AG09309 (cell line): ENCODE data around the gene CST8.

Experiments
- DNase-seq: peaks from one replicate; pipeline ENCODE4 v3.0.0-alpha.2; 2010; ENCODE audit warnings: low read depth
- H3K4me3 ChIP-seq: 2 replicates; pipeline ENCODE4 v1.5.1; 2011; ENCODE audit warnings: mild to moderate bottlenecking, low read depth, low read length, moderate library complexity; ENCODE audit not compliant: control insufficient read depth
- TF ChIP-seq, protein P1 (sequence below): IDR thresholded peaks from 2 replicates; pipeline ENCODE4 v1.5.1; 2011; ENCODE audit warnings: mild to moderate bottlenecking, low read depth, low read length, inconsistent platforms; ENCODE audit not compliant: insufficient read depth, control insufficient read depth; ENCODE audit errors: missing control alignments

The CST8 gene

GRCh38 chr20:23475395-23475794, 15.5 kb upstream of the CST8 start:
- no peak overlapping the region for H3K4me3 ChIP-seq
- no peak for DNase-seq
- TF ChIP-seq, protein P1, sequence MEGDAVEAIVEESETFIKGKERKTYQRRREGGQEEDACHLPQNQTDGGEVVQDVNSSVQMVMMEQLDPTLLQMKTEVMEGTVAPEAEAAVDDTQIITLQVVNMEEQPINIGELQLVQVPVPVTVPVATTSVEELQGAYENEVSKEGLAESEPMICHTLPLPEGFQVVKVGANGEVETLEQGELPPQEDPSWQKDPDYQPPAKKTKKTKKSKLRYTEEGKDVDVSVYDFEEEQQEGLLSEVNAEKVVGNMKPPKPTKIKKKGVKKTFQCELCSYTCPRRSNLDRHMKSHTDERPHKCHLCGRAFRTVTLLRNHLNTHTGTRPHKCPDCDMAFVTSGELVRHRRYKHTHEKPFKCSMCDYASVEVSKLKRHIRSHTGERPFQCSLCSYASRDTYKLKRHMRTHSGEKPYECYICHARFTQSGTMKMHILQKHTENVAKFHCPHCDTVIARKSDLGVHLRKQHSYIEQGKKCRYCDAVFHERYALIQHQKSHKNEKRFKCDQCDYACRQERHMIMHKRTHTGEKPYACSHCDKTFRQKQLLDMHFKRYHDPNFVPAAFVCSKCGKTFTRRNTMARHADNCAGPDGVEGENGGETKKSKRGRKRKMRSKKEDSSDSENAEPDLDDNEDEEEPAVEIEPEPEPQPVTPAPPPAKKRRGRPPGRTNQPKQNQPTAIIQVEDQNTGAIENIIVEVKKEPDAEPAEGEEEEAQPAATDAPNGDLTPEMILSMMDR: no peak

- no peak for DNase-seq
- TF ChIP-seq, protein P1: no peak
- H3K4me3 ChIP-seq: no peak overlapping the region
Measured at GRCh38 chr20:23476015-23476754, 14.7 kb upstream of the CST8 start.

- H3K4me3 ChIP-seq: no peak overlapping the region
- TF ChIP-seq, protein P1: no peak
- DNase-seq: no peak
Measured at GRCh38 chr20:23477223-23477622, 13.7 kb upstream of the CST8 start.

DNA sequence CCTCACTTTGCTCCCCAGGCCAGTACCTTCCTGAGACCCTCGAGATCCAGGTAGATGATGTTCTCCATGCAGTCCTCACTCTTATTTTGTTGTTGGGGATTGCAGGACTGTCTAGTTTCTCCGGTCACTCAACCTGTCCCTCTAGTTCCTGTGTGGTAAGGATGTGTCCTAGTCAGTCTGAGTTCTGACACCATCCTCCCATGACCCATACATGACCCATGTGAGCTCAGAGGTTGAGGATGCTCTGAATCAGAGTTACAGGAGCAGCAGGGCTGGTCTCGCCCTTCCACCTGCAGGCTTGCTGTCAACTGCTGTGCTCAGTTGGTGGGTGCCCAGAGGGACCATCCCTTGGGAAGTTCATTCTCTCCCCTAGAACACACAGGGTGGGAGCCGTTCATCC, 11.9 kb upstream of the CST8 start:
- DNase-seq: no peak
- TF ChIP-seq, protein P1: no peak
- no peak overlapping the region for H3K4me3 ChIP-seq

- no peak for DNase-seq
- TF ChIP-seq, protein P1: no peak
- no peak overlapping the region for H3K4me3 ChIP-seq
Measured at GRCh38 chr20:23482138-23482537, 8.8 kb upstream of the CST8 start.

GRCh38 chr20:23484081-23484480, 6.8 kb upstream of the CST8 start:
- H3K4me3 ChIP-seq: no peak overlapping the region
- DNase-seq: no peak
- TF ChIP-seq, protein P1: no peak
